ENCODE measurements around the gene NODAL. TPM values are rescaled to one million over a fixed set of nuclear protein-coding genes. Genes with fewer than 3 reads are reported as not detected.

NODAL gene
- total RNA-seq, 1 experiment from 2014 or later, result 57.0 TPM

DNA sequence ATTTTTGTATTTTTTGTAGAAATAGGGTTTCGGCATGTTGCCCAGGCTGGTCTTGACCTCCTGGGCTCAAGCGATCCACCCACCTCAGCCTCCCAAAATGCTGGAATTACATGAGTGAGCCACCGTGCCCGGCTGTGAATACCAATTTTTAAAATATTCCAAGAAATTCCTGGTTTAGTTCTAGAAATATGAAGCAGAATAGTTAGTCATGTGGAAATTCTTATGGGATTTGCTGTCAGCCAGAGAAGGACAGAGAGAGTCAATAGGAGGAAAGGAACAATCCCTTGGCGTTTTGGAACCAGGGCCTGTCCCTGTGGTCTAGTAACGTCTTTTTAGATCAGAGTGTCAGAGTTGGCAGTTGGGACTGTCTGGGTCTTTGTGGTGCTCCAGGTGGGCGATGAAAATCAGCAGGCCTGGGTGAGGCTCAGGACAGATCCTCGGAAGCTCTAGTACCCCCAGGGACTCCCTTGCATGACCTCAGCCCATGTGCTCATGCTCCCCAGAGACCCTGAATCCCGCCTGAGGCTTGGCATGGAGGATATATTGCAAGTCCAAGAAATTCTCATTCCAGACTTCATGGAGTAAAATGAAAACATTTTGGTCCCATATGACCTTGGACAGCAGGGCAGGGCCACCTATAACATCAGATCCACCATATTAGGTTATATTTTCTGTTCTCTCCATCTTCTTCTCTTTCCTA, 7.8 kb downstream of the NODAL start:
- Mint-ChIP-seq H3K4me3 (no peak overlapping the region), H3K4me1 (peaks cover 26% of the 10 kb centered on the region), H3K36me3 (peaks cover 40% of the 10 kb centered on the region), H3K27me3 (ENCODE audit: low read depth) (no peaks in the 10 kb centered on the region), H3K9me3 (no peaks in the 10 kb centered on the region), H3K27ac (no peak overlapping the region)
- CTCF ChIA-PET, result interaction anchor here (0.6 to 1.0 kb wide), 3 partner anchors 28 to 69 kb away, joined by 3 to 4 read pairs (median 4); no protein-coding TSS in a partner anchor
- ATAC-seq (no peak), DNase-seq (ENCODE audit: low spot score) (no peak)
- TF ChIP-seq CREB1 (CRISPR knock-in tag; IDR thresholded peaks at IDR 0.05) (no peak), SP1 (CRISPR knock-in tag; conservative IDR thresholded peaks at IDR 0.05) (no peak), NFATC4 (CRISPR knock-in tag; IDR thresholded peaks at IDR 0.05) (no peak), MXD4 (CRISPR knock-in tag; IDR thresholded peaks at IDR 0.05; ENCODE audit: borderline replicate concordance) (no peak), TEAD1 (CRISPR knock-in tag; IDR thresholded peaks at IDR 0.05) (no peak), GRHL2 (CRISPR knock-in tag; IDR thresholded peaks at IDR 0.05; ENCODE audit: insufficient replicate concordance, severe bottlenecking) (no peak), NFE2L1 (CRISPR knock-in tag; IDR thresholded peaks at IDR 0.05) (no peak)
- TF ChIP-seq, protein P1, sequence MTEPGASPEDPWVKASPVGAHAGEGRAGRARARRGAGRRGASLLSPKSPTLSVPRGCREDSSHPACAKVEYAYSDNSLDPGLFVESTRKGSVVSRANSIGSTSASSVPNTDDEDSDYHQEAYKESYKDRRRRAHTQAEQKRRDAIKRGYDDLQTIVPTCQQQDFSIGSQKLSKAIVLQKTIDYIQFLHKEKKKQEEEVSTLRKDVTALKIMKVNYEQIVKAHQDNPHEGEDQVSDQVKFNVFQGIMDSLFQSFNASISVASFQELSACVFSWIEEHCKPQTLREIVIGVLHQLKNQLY (CRISPR knock-in tag; IDR thresholded peaks at IDR 0.05), result no peak
- TF ChIP-seq, protein P2, sequence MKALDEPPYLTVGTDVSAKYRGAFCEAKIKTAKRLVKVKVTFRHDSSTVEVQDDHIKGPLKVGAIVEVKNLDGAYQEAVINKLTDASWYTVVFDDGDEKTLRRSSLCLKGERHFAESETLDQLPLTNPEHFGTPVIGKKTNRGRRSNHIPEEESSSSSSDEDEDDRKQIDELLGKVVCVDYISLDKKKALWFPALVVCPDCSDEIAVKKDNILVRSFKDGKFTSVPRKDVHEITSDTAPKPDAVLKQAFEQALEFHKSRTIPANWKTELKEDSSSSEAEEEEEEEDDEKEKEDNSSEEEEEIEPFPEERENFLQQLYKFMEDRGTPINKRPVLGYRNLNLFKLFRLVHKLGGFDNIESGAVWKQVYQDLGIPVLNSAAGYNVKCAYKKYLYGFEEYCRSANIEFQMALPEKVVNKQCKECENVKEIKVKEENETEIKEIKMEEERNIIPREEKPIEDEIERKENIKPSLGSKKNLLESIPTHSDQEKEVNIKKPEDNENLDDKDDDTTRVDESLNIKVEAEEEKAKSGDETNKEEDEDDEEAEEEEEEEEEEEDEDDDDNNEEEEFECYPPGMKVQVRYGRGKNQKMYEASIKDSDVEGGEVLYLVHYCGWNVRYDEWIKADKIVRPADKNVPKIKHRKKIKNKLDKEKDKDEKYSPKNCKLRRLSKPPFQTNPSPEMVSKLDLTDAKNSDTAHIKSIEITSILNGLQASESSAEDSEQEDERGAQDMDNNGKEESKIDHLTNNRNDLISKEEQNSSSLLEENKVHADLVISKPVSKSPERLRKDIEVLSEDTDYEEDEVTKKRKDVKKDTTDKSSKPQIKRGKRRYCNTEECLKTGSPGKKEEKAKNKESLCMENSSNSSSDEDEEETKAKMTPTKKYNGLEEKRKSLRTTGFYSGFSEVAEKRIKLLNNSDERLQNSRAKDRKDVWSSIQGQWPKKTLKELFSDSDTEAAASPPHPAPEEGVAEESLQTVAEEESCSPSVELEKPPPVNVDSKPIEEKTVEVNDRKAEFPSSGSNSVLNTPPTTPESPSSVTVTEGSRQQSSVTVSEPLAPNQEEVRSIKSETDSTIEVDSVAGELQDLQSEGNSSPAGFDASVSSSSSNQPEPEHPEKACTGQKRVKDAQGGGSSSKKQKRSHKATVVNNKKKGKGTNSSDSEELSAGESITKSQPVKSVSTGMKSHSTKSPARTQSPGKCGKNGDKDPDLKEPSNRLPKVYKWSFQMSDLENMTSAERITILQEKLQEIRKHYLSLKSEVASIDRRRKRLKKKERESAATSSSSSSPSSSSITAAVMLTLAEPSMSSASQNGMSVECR (CRISPR knock-in tag; IDR thresholded peaks at IDR 0.05; ENCODE audit: borderline replicate concordance), result no peak
- TF ChIP-seq, protein P3, sequence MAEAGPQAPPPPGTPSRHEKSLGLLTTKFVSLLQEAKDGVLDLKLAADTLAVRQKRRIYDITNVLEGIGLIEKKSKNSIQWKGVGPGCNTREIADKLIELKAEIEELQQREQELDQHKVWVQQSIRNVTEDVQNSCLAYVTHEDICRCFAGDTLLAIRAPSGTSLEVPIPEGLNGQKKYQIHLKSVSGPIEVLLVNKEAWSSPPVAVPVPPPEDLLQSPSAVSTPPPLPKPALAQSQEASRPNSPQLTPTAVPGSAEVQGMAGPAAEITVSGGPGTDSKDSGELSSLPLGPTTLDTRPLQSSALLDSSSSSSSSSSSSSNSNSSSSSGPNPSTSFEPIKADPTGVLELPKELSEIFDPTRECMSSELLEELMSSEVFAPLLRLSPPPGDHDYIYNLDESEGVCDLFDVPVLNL (CRISPR knock-in tag; IDR thresholded peaks at IDR 0.05; ENCODE audit: borderline replicate concordance, low read depth), result no peak
- POLR2A ChIA-PET, result interaction anchor here (0.9 kb wide), 1 partner anchor 9 kb away, joined by 3 read pairs; no protein-coding TSS in a partner anchor

DNA sequence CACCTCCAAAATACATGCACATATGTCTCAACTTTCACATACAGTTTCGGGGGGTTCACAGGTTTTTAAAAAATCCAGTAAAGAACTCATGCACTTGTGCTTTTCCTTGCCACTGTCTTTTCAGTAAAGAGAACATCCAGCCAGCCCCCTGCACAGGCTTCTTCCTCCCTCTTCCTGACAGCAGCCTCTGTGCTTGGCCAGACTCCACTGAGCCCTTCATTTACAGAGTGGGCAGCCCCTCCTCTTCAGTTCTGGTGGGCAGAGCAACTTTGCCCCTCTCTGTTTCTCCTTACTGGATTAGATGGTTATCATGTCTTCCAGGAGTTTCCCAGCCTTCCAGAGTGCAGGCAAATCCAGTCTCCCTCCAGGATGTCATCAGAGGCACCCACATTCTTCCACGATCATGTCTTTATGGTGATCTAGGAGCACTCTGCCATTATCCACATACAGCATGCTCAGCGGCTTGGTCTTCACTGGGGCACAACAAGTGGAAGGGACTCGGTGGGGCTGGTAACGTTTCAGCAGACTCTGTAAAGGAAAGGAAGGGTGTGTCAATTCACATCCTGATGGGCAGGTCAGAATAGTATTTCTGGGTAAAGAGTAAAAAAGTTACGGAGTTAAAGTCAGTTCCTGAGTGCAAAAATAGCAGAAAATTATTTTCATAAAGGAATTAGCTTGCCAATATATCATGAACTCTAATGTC, 8.8 kb downstream of the NODAL start:
- Mint-ChIP-seq H3K27ac (peak overlapping the region; percentile 84), H3K9me3 (no peaks in the 10 kb centered on the region), H3K4me1 (peaks cover 20% of the 10 kb centered on the region), H3K4me3 (no peak overlapping the region), H3K36me3 (peaks cover 41% of the 10 kb centered on the region), H3K27me3 (ENCODE audit: low read depth) (no peaks in the 10 kb centered on the region)
- DNase-seq (ENCODE audit: low spot score), result no peak
- no peak for ATAC-seq
- CTCF ChIA-PET, result interaction anchor here (0.9 kb wide), 1 partner anchor 68 kb away, joined by 3 read pairs; no protein-coding TSS in a partner anchor
- POLR2A ChIA-PET, result interaction anchor here (0.9 kb wide), 1 partner anchor 8 kb away, joined by 3 read pairs; no protein-coding TSS in a partner anchor
- TF ChIP-seq GRHL2 (CRISPR knock-in tag; IDR thresholded peaks at IDR 0.05; ENCODE audit: insufficient replicate concordance, severe bottlenecking) (no peak), SOX15 (CRISPR knock-in tag; IDR thresholded peaks at IDR 0.05) (no peak), OVOL2 (CRISPR knock-in tag; IDR thresholded peaks at IDR 0.05; ENCODE audit: borderline replicate concordance) (no peak), FOXP1 (CRISPR knock-in tag; IDR thresholded peaks at IDR 0.05; ENCODE audit: borderline replicate concordance) (no peak), FOXK1 (CRISPR knock-in tag; IDR thresholded peaks at IDR 0.05) (no peak)
- TF ChIP-seq, protein P4, sequence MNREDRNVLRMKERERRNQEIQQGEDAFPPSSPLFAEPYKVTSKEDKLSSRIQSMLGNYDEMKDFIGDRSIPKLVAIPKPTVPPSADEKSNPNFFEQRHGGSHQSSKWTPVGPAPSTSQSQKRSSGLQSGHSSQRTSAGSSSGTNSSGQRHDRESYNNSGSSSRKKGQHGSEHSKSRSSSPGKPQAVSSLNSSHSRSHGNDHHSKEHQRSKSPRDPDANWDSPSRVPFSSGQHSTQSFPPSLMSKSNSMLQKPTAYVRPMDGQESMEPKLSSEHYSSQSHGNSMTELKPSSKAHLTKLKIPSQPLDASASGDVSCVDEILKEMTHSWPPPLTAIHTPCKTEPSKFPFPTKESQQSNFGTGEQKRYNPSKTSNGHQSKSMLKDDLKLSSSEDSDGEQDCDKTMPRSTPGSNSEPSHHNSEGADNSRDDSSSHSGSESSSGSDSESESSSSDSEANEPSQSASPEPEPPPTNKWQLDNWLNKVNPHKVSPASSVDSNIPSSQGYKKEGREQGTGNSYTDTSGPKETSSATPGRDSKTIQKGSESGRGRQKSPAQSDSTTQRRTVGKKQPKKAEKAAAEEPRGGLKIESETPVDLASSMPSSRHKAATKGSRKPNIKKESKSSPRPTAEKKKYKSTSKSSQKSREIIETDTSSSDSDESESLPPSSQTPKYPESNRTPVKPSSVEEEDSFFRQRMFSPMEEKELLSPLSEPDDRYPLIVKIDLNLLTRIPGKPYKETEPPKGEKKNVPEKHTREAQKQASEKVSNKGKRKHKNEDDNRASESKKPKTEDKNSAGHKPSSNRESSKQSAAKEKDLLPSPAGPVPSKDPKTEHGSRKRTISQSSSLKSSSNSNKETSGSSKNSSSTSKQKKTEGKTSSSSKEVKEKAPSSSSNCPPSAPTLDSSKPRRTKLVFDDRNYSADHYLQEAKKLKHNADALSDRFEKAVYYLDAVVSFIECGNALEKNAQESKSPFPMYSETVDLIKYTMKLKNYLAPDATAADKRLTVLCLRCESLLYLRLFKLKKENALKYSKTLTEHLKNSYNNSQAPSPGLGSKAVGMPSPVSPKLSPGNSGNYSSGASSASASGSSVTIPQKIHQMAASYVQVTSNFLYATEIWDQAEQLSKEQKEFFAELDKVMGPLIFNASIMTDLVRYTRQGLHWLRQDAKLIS (CRISPR knock-in tag; IDR thresholded peaks at IDR 0.05; ENCODE audit: borderline replicate concordance), result no peak

Measured in WTC11 (cell line).